Thoracic aorta (tissue), 2 donors: ENCODE measurements around the gene ABCB9. TPM values are rescaled to one million over a fixed set of nuclear protein-coding genes. Genes with fewer than 3 reads are reported as not detected.

Experiments used
- ATAC-seq: fragments of 150-250 bp; one replicate; pipeline ENCODE4 v1.8.0; 2017; ENCODE audit warnings: low read depth; ENCODE audit not compliant: insufficient number of reproducible peaks, low FRiP score
- DNase-seq: peaks from one replicate; pipeline ENCODE4 v3.0.0-alpha.2; 2020; ENCODE audit warnings: low spot score
- H3K27ac ChIP-seq, 2 donors: fragments of 200-600 bp; sonication (generic); 1 replicate in 1 of 2; 2 replicates in 1 of 2; pipeline ENCODE4 v1.5.1; 2016; ENCODE audit warnings: mild to moderate bottlenecking in 2 of 2, moderate library complexity in 2 of 2
- H3K27me3 ChIP-seq: fragments of 200-600 bp; sonication (generic); replicated peaks from 2 replicates; pipeline ENCODE4 v1.6.0; 2016; ENCODE audit warnings: mild to moderate bottlenecking; ENCODE audit not compliant: insufficient read depth
- H3K36me3 ChIP-seq: fragments of 200-600 bp; sonication (generic); one replicate; pipeline ENCODE4 v1.5.1; 2016
- H3K4me1 ChIP-seq, 2 donors: fragments of 200-600 bp; sonication (generic); 1 replicate in 1 of 2; 2 replicates in 1 of 2; pipeline versions ENCODE4 v1.5.1 to v1.6.0; 2016; ENCODE audit warnings: low read depth in 2 of 2, mild to moderate bottlenecking in 1 of 2; ENCODE audit not compliant: control insufficient read depth in 1 of 2
- H3K4me3 ChIP-seq: fragments of 200-600 bp; sonication (generic); 2 replicates; pipeline ENCODE4 v1.5.1; 2016; ENCODE audit warnings: mild to moderate bottlenecking
- H3K9me3 ChIP-seq: fragments of 200-600 bp; sonication (generic); 2 replicates; pipeline ENCODE4 v1.5.1; 2016
- total RNA-seq, 2 donors: library from RNA; depleted of rRNA; stranded (reverse); fragments of >200 nt; gene quantifications; one replicate each; pipeline versions ENCODE4 v1.1.0 to v1.2.3, GENCODE V29; 2016
- TF ChIP-seq, protein P1 (sequence below): fragments of 200-600 bp; sonication (generic); IDR thresholded peaks from one replicate; pipeline ENCODE4 v1.5.1; 2019; ENCODE audit warnings: antibody characterized with exemption

The ABCB9 gene
- total RNA-seq, 2 donors from 2014 or later = 6.3 to 7.0 TPM

DNA sequence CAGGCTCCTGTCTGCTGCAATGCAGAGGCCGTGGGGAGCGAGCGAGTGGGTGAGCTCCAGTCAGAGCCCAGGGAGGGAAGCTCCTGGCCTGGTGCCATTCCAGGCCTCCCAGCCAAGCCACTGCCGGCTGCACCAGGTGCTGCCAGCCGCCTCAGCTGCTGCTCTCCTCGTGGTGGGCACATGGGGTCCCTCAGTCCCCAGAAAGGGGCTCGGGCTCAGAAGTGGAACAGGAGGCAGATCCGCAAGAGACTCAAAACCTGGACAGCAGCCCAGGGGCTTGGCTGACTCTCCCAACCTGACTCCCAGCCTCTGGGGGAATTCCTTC, 2.4 kb downstream of the ABCB9 start:
- TF ChIP-seq, protein P1, sequence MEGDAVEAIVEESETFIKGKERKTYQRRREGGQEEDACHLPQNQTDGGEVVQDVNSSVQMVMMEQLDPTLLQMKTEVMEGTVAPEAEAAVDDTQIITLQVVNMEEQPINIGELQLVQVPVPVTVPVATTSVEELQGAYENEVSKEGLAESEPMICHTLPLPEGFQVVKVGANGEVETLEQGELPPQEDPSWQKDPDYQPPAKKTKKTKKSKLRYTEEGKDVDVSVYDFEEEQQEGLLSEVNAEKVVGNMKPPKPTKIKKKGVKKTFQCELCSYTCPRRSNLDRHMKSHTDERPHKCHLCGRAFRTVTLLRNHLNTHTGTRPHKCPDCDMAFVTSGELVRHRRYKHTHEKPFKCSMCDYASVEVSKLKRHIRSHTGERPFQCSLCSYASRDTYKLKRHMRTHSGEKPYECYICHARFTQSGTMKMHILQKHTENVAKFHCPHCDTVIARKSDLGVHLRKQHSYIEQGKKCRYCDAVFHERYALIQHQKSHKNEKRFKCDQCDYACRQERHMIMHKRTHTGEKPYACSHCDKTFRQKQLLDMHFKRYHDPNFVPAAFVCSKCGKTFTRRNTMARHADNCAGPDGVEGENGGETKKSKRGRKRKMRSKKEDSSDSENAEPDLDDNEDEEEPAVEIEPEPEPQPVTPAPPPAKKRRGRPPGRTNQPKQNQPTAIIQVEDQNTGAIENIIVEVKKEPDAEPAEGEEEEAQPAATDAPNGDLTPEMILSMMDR = no peak
- Histone ChIP-seq H3K9me3 (no peaks in the 10 kb centered on the region), H3K27me3 (no peaks in the 10 kb centered on the region), H3K27ac (no peak overlapping the region), H3K4me3 (peak overlapping the region; percentile 40), H3K4me1 (peaks cover 21 to 28% of the 10 kb centered on the region in 2 donors), H3K36me3 (peaks cover 8% of the 10 kb centered on the region)
- no peak for ATAC-seq
- no peak for DNase-seq

DNA sequence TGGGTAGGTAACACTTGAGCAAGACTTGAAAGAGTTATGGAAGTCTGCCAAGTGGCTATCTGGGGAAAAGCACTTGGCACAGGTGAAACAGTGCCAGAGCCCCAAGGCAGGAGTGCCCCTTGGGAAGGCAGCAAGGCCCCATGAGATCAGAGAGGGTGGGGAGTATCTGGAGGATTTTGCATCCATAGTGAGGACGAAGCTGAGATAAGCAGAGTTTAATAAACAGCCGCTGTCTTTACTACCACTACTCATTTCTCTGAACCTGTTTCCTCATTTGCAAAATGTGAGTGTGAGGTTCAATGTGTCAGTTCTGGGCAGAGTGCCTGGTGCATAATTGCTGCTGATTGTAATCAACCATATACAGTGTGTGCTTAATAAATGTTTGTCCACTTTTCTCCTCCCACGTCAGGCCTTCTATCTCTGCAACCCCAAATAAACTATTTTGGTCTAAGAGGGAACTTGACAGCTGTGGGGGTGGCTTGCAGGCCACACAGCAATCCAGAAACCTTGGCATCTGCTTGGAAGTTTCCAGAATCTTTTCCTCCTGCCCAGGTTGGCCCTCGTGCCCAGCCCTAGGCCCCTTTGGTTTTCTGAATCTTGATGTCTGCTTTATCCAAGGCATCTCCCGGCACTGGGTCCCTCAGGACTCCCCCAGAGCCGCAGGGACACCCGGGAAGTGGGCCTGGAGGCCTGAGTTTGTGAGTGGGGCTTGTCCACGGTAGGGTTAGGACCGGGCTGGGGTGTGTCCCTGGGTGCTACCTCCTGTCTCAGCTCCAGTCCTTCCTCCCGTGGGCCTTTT, 4.5 kb downstream of the ABCB9 start:
- H3K27me3 ChIP-seq = no peaks in the 10 kb centered on the region
- no peaks in the 10 kb centered on the region for H3K9me3 ChIP-seq
- H3K36me3 ChIP-seq = peaks cover 8% of the 10 kb centered on the region
- TF ChIP-seq, protein P1 = no peak
- ATAC-seq = no peak
- H3K4me1 ChIP-seq = peaks cover 21 to 28% of the 10 kb centered on the region in 2 donors
- H3K27ac ChIP-seq = no peak overlapping the region
- no peak for DNase-seq
- H3K4me3 ChIP-seq = no peak overlapping the region

DNA sequence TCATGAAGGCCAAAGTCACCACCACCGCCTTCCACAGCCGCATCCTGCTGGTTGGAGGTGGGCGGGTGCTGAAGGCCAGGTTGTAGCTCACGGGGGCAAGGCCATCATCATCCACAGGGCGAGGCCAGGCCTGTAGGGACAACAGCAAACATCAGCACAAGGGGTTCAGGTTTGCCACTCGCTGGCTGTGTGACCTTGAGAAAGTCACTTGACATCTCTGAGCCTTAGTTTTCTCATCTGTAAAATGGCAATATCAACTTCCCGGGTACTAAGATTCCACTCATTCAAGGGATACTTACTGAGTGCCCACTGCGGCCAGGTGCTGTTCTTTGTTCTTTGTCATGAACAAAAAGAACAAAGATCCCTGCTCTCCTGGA, 6.1 kb downstream of the ABCB9 start:
- no peak overlapping the region for H3K27ac ChIP-seq
- DNase-seq (no peak), ATAC-seq (no peak)
- TF ChIP-seq, protein P1 = no peak
- peaks cover 8% of the 10 kb centered on the region for H3K36me3 ChIP-seq
- H3K27me3 ChIP-seq = no peaks in the 10 kb centered on the region
- no peak overlapping the region for H3K4me3 ChIP-seq
- H3K9me3 ChIP-seq = no peaks in the 10 kb centered on the region
- peaks cover 12 to 18% of the 10 kb centered on the region in 2 donors for H3K4me1 ChIP-seq

DNA sequence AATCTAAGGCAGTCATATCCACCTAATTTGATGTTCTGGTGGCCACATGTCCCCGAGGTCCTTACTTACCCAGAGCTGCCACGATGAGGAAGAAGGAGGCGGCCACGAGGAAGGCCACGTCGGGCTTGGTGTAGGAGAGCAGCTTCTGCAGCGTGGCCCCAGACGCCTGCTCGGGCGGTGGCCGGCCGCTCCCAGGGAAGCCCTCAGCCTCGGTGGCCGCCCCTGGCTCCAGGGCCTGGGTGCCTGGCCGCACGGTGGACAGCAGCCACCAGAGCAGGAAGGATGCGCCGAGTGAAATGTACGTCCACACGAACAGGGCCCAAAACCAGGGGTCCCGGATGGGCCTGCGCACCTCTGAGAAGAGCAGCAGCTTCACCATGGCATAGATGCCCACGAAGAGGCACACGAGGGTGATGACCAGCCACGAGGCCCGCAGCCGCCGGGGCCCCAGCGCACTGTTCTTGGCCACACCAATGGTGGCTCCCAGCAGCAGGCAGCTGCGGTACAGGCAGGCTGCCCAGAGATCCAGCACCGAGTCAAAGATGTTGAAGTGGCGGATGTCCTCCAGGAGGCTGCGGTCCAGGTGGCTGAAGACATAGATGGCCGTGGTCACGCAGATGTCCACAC, 6.6 kb downstream of the ABCB9 start:
- no peak for DNase-seq
- no peaks in the 10 kb centered on the region for H3K9me3 ChIP-seq
- no peaks in the 10 kb centered on the region for H3K27me3 ChIP-seq
- ATAC-seq = no peak
- H3K4me3 ChIP-seq = no peak overlapping the region
- TF ChIP-seq, protein P1 = no peak
- no peak overlapping the region for H3K27ac ChIP-seq
- peaks cover 9 to 13% of the 10 kb centered on the region in 2 donors for H3K4me1 ChIP-seq
- peaks cover 8% of the 10 kb centered on the region for H3K36me3 ChIP-seq

DNA sequence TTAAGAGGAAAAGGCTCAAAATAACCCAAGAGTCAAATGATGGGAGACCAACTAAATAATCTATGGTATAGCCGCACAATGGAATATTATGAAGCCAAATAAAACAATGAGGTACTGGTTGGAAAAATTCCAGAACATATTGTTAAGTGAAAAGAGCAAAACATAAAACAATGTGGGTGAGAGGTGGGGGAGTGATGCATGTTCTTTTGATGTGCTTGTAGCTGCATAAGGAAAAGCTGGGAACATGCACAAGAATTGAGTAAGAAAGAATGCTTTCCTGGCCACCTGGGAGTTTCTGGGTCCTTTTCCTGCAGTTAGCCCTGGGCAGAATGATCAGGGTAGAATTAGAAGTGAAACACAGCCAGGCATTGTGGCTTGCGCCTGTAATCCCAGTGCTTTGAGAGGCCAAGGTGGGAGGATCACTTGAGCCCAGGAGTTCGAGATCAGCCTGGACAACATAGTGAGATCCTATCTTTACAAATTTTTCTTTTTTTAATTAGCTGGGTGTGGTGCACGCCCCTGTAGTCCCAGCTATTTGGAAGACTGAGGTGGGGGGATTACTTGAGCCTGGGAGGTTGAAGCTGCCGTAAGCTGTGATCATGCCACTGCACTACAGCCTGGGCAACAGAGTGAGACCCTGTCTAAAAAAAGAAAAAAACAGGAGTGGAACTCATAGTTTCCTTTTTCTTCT, 7.9 kb downstream of the ABCB9 start:
- DNase-seq (no peak), ATAC-seq (no peak)
- H3K27ac ChIP-seq = no peak overlapping the region
- peaks cover 8% of the 10 kb centered on the region for H3K36me3 ChIP-seq
- no peaks in the 10 kb centered on the region for H3K27me3 ChIP-seq
- TF ChIP-seq, protein P1 = no peak
- H3K4me3 ChIP-seq = no peak overlapping the region
- no peaks in the 10 kb centered on the region for H3K4me1 ChIP-seq
- no peaks in the 10 kb centered on the region for H3K9me3 ChIP-seq
